GM12801 (cell line): ENCODE results near the gene SPATS2.

Source experiments
- TF ChIP-seq, protein P1 (sequence below): IDR thresholded peaks from one replicate; pipeline ENCODE4 v1.5.1; 2011; ENCODE audit warnings: control low read depth; ENCODE audit not compliant: insufficient read length; ENCODE audit errors: extremely low read depth

The SPATS2 gene

GRCh38 chr12:49543221-49543913 lies 176.1 kb downstream of the SPATS2 start:
- TF ChIP-seq, protein P1, sequence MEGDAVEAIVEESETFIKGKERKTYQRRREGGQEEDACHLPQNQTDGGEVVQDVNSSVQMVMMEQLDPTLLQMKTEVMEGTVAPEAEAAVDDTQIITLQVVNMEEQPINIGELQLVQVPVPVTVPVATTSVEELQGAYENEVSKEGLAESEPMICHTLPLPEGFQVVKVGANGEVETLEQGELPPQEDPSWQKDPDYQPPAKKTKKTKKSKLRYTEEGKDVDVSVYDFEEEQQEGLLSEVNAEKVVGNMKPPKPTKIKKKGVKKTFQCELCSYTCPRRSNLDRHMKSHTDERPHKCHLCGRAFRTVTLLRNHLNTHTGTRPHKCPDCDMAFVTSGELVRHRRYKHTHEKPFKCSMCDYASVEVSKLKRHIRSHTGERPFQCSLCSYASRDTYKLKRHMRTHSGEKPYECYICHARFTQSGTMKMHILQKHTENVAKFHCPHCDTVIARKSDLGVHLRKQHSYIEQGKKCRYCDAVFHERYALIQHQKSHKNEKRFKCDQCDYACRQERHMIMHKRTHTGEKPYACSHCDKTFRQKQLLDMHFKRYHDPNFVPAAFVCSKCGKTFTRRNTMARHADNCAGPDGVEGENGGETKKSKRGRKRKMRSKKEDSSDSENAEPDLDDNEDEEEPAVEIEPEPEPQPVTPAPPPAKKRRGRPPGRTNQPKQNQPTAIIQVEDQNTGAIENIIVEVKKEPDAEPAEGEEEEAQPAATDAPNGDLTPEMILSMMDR = no peak

- TF ChIP-seq, protein P1 = no peak
Observed at GRCh38 chr12:49543914-49544815, 176.9 kb downstream of the SPATS2 start.

DNA sequence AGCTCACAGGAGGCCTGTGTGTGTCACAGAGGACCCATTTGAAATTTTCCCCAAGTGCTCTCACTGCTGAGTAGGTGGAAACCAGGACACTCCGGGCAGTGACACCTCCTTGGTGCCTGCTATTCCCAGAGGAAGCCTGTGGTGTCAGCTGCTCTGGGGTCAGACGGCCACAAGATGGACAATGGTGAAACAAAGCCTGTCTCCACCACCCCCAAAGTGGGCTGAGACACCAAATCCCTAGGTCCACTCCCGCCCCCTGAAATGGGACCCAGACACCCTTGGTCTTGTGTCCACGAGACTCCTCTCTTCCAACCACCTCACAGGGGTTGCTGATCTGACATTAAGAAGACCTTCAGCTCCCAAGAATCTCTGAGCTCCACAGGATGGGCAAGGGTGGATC lies 178.6 kb downstream of the SPATS2 start:
- TF ChIP-seq, protein P1 = no peak

DNA sequence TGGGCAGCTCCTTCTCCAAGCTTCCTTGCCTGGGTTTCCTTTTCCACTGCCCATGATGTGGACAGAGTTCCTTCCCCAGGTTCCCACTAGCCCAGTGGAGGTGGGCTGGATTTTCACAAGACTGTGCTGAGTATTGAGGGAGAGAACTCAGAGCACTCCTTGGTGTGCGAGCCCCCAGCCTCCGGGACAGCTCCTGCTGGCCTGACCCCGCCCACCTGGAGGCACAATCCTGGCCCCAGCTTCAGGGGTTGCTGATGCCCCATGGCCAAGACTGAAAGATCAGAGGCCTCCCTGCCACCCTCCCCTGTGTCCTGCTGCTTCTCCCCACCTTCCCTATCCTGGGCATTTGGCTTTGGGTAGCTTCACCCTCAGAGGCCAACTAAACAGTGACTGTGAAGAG lies 179.2 kb downstream of the SPATS2 start:
- TF ChIP-seq, protein P1 = no peak

DNA sequence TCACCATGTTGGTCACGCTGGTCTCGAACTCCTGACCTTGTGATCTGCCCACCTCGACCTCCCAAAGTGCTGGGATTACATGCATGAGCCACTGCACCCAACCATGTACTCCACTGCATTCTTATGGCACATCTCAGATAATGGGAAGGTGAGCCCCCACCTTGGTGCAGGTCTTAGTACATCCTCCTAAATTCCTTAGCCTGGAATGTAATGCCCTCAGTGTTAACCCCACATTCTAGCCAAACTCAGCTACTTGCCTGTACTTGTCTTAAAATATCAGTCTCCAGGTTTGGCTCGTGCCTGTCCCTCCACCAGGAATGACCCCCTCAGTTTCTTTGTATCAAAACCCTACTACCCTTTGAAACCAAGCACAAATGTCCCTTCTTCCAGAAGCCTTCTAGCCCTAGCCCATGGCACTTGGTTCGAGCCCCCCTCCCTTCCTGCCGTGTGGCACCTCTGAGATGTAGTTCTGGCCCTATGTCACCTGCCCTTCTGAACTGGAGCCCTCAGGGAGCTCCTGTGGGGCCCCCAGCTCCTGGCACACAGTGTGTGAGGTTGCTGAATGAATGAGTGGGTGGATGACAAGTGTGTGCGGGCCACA lies 179.9 kb downstream of the SPATS2 start:
- TF ChIP-seq, protein P1 = no peak

GRCh38 chr12:49548481-49548821 lies 181.2 kb downstream of the SPATS2 start:
- TF ChIP-seq, protein P1 = no peak

- TF ChIP-seq, protein P1 = no peak
Observed at GRCh38 chr12:49548822-49549648, 181.8 kb downstream of the SPATS2 start.
